HS-27A (cell line): ENCODE measurements around the gene DYNLT4.
A peak's percentile ranks its signal among the peaks of the same experiment; 100 is the strongest.
"Not testable (repeated sequence)": the region's sequence is repeated elsewhere in the genome, so short reads cannot be mapped to it uniquely, and the experiment has no call there.

Experiments
- DNase-seq: peaks from one replicate; pipeline ENCODE4 v3.0.0-alpha.2; 2012; ENCODE audit warnings: low read depth, missing footprints

DYNLT4 gene

DNA sequence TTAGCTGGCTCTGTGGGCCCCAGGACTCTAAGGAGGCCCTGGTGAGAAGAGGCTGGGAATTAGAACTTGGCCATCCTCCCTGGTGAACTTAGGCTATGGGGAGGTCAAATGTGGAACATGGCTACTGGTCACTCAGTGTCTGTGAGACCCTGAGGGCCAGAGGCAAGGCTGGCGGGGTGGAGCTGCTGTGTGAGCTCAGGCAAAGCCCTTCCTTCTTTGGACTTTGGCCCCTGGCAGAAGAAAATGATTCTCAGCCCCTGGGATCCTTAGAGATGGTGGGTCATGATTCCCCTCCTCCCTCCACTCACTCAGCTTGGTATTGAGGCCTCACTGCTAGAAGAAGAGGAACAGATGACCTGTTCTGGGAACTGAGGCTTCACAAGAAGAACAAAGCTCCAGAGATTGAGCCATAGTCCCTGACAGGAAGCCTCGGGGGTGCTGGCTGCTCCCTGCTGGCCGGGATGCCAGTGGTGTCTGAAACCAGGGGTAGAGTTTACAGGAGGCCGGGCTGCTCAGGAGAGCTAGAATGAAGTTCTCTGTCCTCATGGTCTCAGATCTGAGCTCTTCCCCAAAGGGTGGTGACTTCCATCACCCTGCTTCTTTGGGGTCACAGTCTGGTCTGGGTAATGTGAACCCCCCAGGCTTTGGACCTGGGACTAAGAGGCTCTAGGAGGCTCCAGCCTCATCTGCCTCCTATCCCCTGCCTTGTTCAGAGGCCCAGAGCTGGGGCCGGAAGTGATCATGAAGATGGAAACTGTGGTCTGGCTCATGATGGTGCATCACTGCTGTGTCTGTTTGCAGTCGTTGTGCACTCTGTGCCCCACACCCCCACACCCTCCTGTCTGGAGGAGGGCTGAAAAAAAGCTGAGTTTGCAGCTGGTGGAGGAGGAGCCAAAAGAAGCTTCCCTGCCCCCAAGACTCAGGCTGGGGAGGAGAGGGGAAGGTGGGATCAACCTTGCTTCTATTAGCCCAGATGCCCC is 2.1 kb upstream of the DYNLT4 start:
- DNase-seq: no peak

- no peak for DNase-seq
Measured at GRCh38 chr1:44808063-44808937, 1.1 kb upstream of the DYNLT4 start, which contains the start of gene BTBD19. Gene BTBD19 (plus strand): TSS chr1:44808523. CDS start chr1:44808821, 298 bp downstream.

DNA sequence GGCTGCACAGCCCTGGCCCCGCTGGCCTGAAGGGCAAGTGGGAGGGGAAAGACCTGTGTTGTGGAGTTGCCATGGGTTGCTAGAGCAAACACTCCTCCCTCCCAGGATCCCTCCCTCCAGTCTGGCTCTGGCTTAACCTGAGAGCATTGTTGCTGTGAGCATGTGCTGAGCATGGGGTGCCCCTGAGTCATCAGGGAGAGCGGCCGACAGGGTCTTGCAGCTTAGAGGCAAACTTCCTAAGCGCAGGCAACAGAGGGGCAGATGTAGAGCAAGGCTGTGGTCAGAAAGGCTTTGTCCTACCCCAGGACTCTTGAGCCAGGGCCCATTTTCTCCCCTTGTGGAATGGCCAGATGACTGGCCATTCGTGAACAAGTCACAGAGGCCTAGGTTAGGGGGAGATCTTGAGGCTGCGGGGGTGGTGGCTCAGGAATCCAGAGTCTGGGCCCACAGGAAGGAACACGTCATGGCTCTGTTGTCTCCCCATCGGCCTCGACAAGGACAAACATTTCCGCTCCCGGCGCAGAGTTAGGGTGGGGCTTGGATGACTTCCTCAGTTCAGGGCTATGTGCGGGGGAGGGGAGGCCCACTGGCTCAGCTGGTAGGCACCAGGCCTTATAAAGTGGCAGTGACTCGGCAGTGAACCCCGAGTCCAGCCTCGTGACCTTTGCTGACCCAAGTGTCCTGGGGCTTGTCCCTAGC is 362 bp upstream of the DYNLT4 start:
- peak; percentile 100 for DNase-seq

DNA sequence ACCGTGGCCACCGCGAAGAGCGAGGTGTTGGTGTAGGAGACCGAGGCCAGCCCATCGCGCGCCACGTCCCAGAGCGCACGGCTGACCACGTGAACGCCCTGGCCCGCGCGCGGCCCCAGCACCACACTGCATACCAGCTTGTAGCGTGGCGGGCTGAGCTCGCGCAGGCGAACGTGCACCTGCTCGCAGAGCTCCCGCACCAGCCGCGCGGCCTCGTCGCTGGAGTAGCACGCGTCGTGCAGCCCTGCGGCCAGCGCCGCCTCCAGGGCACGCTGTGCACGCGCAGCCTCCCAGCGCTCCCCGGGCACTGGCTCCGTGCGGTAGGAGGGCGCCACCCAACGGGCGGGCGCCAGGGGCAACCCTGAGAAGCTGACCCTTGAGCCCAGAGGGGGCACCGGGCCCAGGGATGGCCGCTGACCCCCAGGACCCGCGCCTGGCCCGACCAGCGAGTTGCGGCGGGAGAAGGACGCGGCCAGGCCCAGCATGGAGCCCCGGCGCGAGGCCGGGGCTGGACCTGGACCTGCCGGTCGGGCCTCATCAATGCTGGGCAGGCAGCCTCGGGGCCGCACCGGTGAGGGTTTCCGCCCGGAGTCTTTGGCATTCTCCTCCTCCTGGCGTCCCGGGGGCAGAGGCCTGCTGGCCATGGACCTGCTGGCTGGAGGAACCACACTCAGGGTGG is 987 bp downstream of the DYNLT4 start:
- DNase-seq: no peak

GRCh38 chr1:44805311-44806024 is 1.7 kb downstream of the DYNLT4 start:
- DNase-seq: no peak

DNA sequence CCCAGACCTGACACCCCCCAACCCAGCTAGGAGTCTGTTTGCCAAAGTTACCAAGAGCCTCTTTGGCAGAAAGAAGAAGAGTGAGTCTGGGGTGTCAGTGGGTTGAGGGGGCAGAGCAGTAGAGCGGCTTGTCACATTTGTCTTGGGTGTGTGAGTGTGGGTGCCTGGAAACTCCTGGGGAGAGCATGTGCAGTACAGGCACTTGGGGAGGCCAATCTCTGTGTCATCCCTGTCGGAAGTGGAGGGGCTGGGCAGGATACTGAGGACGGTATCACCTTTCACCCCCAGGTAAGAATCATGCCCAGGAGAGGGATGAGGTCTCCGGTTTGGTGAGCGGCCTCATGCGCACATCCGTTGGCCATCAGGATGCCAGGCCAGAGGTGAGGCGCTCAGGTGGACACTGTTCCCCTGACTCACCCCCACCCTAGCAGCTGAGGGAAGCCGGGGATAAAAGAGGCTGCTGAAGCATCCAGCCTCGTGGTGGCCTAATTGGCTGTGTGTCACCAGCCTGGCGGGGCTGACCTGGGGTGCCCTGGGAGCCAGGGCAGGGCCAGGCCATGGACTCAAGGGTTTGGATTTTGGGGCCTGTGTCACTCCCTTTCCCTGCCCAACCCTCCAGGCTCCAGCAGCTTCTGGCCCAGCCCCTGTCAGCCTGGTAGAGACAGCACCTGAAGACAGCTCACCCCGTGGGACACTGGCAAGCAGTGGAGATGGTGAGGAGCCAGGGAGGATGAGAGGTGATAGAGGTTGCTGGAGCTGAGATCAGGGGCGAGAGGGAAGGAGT is 3.6 kb downstream of the DYNLT4 start:
- no peak for DNase-seq

GRCh38 chr1:44803062-44803311 is 4.2 kb downstream of the DYNLT4 start:
- DNase-seq: no peak

- no peak for DNase-seq
Measured at GRCh38 chr1:44802306-44803061, 4.7 kb downstream of the DYNLT4 start.

DNA sequence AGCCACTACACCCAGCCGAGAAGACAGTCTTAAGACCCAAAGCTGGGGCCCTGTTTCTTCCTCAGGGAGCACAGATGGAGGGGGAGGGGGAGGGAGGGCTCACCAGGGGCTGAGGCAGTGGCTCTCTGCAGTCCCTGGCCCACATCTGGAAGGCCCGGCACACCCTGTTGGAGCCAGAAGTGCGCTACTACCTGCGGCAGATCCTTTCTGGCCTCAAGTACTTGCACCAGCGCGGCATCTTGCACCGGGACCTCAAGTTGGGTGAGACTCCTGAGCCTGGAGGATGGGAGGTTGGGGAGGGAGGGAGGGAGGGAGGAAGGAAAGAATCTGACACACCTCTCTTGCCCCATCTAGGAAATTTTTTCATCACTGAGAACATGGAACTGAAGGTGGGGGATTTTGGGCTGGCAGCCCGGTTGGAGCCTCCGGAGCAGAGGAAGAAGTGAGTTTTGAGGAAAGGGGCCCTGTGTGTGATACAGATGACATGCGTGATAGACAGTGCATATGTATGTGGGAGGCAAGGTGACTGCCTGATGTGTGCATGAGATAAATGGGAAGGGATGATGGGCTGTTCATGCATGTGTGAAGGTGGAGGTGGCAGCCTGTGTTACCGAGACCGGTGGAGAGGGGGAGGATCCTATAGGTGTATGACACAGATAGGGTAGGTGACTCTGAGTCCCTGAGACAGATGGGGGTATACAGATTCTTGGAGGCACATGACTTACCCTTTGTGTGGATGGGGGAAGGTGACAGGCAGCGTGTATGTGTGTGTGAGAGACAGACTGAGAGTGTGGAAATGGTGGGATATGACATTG is 5.5 kb downstream of the DYNLT4 start:
- no peak for DNase-seq

DNA sequence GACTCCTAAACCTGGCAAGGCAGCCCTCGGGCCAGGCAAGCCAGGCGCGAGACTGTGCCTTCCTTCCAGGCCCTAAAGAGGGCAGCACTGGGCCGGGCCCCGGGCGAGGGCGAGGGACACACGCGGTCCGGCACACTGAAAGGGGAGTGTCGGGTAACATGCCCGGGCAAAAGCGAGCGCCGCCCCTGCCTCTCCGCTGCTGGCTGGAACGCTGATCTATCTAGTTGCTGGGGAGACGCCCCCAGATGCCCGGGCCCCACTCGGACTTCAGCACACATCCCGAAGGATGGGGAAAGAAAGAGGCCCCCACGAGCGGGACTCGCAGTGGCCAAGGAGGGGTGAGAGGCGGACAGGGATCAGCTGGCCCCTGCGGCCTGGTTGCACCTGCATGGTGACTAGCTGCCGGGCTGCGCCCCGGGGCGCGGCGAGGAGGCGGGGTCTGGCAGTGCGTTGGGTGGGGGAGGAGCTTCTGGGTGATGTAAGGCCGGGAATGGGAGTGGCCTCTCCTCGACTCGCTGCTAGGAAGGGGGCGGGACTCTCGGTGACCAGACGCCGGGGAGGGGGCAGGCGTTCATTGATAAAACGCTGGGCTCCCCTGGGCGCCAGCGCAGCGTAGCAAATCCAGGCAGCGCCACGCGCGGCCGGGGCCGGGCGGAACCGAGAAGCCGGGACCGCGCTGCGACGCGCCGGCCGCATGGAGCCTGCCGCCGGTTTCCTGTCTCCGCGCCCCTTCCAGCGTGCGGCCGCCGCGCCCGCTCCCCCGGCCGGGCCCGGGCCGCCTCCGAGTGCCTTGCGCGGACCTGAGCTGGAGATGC is 7.2 kb downstream of the DYNLT4 start, which contains the start of gene PLK3:
PLK3 (plus strand) TSS at position 608 of the 815 bp plus-strand sequence; CDS start at position 695, 87 bp downstream.
- peak; percentile 96 for DNase-seq

DNA sequence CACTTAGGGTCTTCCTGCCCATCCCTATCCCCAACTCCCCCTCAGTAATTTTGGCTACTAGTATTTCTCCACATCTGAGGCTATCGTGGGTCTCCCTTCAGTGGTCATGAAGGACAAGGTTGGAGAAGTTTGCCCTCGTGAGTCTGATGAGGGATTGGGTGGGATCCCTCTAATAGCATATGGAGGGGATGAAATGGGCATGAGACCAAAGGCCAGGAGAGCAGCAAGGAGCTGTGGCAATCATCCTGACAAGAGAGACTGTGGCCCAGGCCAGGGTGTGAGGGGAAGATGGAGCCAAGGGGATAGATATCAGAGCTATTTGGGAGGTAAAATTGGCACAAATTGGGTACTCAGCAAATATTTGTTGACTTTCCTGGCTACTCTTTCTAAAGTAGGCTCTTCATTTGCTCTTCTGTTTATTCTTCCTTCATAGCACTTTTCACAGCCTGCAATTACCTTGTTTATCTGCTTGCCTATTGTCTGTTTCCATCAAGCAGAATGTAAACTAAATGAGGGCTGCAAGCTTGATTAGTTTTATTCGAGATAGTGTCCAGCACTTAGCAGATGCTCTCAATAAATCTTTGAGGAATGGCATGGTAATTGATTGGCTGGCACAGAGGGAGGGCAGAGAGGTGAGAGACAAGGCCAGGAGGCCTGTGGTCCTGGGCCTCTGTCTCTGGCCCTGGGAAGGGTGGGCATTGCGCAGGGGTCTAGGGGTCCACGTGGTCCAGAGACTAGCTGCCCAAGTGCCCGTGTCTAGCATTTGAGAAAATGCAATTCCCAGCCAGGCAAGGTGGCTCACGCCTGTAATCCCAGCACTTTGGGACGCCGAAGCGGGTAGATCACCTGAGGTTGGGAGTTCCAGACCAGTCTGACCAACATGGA is 8.4 kb downstream of the DYNLT4 start:
- no peak for DNase-seq

DNA sequence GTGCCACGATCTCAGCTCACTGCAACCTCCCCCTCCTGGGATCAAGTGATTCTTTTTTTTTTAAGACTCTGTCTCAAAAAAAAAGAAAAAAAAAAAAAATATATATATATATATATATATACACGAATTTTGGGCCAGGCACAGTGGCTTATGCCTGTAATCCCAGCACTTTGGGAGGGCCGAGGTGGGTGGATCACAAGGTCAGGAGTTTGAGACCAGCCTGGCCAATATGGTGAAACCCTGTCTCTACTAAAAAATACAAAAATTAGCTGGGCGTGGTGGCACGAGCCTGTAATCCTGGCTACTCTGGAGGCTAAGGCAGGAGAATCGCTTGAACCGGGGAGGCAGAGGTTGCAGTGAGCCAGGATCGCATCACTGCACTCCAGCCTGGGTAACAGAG is 9.3 kb downstream of the DYNLT4 start:
- not testable (repeated sequence) for DNase-seq

- DNase-seq: no peak
Measured at GRCh38 chr1:44792736-44793502, 14.2 kb downstream of the DYNLT4 start.

- DNase-seq: no peak
Measured at GRCh38 chr1:44790968-44791801, 16.0 kb downstream of the DYNLT4 start.
